Activated CD4-positive, alpha-beta memory T cell treated with anti-CD3 and anti-CD28 coated beads for 36 hours (primary cell): ENCODE data around the gene FADS1. TPM values are rescaled to one million over a fixed set of nuclear protein-coding genes. Genes with fewer than 3 reads are reported as not detected.

Source experiments
- CTCF ChIA-PET: fragments of 350-600 bp; sonication (Branson Sonifier 250); formaldehyde crosslinking; loops from one replicate; lab custom pipeline; 2021; ENCODE audit warnings: antibody characterized with exemption, inconsistent platforms; lab: Charles Lee
- POLR2A ChIA-PET: fragments of 350-600 bp; sonication (Branson Sonifier 250); formaldehyde crosslinking; loops from one replicate; lab custom pipeline; 2021; ENCODE audit warnings: antibody characterized with exemption; lab: Charles Lee
- DNase-seq: peaks from one replicate; pipeline ENCODE4 v3.0.0-alpha.2; 2020
- H3K27ac Mint-ChIP-seq: one replicate; pipeline ENCODE4 v1.8.0; 2021; ENCODE audit warnings: mixed read lengths
- H3K27me3 Mint-ChIP-seq: one replicate; pipeline ENCODE4 v1.8.0; 2021; ENCODE audit warnings: mixed read lengths
- H3K36me3 Mint-ChIP-seq: one replicate; pipeline ENCODE4 v1.8.0; 2021; ENCODE audit warnings: mixed read lengths
- H3K4me1 Mint-ChIP-seq: one replicate; pipeline ENCODE4 v1.8.0; 2021; ENCODE audit warnings: low read depth, mixed read lengths
- H3K4me3 Mint-ChIP-seq: one replicate; pipeline ENCODE4 v1.8.0; 2021; ENCODE audit warnings: mild to moderate bottlenecking, mixed read lengths
- H3K9me3 Mint-ChIP-seq: one replicate; pipeline ENCODE4 v1.8.0; 2021; ENCODE audit warnings: mixed read lengths
- intact Hi-C: fragments of 100-400 bp; cut with micrococcal nuclease; formaldehyde crosslinking; loops from one replicate; pipeline ENCODE4 v1.15.1; 2023
- total RNA-seq, 2 experiments: library from RNA; stranded (reverse); gene quantifications; one replicate each; pipeline ENCODE4 v1.2.3, GENCODE V29; 2021

Gene FADS1
- total RNA-seq, 2 experiments from 2014 or later: 24.9 to 26.5 TPM

DNA sequence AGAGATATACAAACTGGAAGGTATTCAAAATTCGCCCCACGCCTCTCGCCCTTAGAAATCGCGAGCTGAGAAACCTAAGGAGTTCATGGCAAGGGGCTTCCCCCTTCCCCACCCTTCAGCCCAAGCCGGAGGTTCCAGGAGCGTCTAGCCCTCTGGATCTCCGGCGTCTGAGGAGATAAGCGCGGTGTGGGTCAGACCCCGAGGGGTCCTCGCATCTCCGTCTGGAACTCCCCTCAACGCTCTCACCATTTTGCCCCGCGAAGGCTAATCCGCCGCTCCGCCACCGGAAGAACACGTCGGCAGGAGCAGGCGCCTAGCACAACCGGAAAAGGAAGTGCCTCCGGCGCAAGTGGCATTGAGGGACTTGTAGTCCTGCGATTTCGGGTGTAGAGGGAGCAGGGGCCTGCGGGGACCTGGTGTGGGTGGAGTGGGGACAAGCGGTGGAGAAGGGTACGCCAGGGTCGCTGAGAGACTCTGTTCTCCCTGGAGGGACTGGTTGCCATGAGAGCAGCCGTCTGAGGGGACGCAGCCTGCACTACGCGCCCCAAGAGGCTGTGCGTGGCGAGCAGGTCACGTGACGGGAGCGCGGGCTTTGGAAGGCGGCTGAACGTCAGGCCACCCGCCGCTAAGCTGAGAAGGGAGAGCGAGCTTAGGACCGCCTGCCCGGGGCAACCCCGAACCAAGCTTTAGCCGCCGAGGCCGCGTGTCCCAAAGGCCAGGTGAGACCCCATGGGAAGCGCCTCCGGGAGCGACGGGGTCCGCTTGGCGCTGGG is 24.3 kb downstream of the FADS1 start, which contains the start of the genes FEN1 and TMEM258:
TSS of gene FEN1 (plus strand) at position 602 of the 773 bp plus-strand sequence. CDS start 2,451 bp downstream, outside the sequence.
TSS of gene TMEM258 (minus strand) at position 290 of the 773 bp plus-strand sequence. CDS start at position 249, 41 bp downstream.
- POLR2A ChIA-PET: interaction anchor here (0.8 to 4.3 kb wide), 8 partner anchors 10 to 176 kb away, joined by 3 to 26 read pairs (median 6); partner anchors contain the start of genes FADS1, FADS2 and FTH1
- H3K27ac Mint-ChIP-seq: peak within 1 kb of the TSS; percentile 99
- H3K4me3 Mint-ChIP-seq: peak within 1 kb of the TSS; percentile 88
- no peaks in the 10 kb centered on the region for H3K27me3 Mint-ChIP-seq
- peaks cover 47% of the 10 kb centered on the region for H3K4me1 Mint-ChIP-seq
- intact Hi-C loops: loop anchor here (1.0 to 5.0 kb wide), 3 partner anchors 22 to 331 kb away; partner anchors contain the start of gene FADS2
- CTCF ChIA-PET: interaction anchor here (0.6 to 3.0 kb wide), 11 partner anchors 14 to 1787 kb away, joined by 3 to 14 read pairs (median 3); partner anchors contain the start of gene FADS1
- H3K36me3 Mint-ChIP-seq: peaks cover 57% of the 10 kb centered on the region
- peak; percentile 92 for DNase-seq
- no peaks in the 10 kb centered on the region for H3K9me3 Mint-ChIP-seq

- peak overlapping the region; percentile 99 for H3K27ac Mint-ChIP-seq
- peak; percentile 74 for DNase-seq
- intact Hi-C loops: loop anchor here (1.0 to 5.0 kb wide), 3 partner anchors 23 to 331 kb away; partner anchors contain the start of gene FADS2
- peak overlapping the region; percentile 88 for H3K4me3 Mint-ChIP-seq
- no peaks in the 10 kb centered on the region for H3K27me3 Mint-ChIP-seq
- no peaks in the 10 kb centered on the region for H3K9me3 Mint-ChIP-seq
- H3K36me3 Mint-ChIP-seq: peaks cover 54% of the 10 kb centered on the region
- ChIA-PET POLR2A (interaction anchor here (0.8 to 4.3 kb wide), 7 partner anchors 10 to 176 kb away, joined by 3 to 26 read pairs (median 8); partner anchors contain the start of genes FADS1, FADS2 and FTH1), CTCF (interaction anchor here (0.6 to 3.0 kb wide), 7 partner anchors 16 to 1787 kb away, joined by 3 to 14 read pairs (median 5); partner anchors contain the start of gene FADS1)
- peaks cover 42% of the 10 kb centered on the region for H3K4me1 Mint-ChIP-seq
Observed at GRCh38 chr11:61791737-61792309, 25.0 kb downstream of the FADS1 start.

DNA sequence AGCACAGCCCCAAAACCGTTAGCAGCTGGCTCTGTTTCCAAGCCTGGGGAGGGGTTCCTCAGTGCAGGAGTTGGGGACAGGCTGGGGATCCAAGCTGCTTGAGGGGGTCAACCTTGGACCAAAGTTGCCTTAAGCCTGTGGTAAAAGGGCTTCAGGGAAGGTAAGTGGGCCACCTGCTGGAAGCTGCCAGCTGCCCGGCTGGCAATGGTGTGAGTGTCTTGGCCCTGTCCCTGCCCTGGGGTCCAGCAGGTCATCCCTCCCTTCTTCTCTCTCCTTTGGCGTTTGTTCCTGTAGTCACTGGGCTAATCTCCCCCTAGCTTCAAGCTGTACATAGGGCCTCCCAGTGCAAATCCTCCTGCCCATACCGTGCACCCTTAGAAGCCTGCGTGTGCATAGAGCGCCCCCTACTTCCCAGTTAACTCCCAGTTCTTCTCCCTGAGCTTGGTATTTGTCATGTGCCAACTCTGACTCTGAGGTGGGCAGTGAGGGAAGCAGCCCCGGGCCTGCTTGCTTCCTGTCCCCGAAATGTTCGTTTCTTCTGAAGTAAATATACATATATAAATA is 28.8 kb downstream of the FADS1 start:
- Mint-ChIP-seq H3K9me3 (no peaks in the 10 kb centered on the region), H3K4me1 (peaks cover 21% of the 10 kb centered on the region), H3K27me3 (no peaks in the 10 kb centered on the region), H3K27ac (no peak overlapping the region), H3K4me3 (no peak overlapping the region), H3K36me3 (peaks cover 41% of the 10 kb centered on the region)
- peak; percentile 23 for DNase-seq
- ChIA-PET POLR2A (interaction anchor here (0.6 to 1.8 kb wide), 3 partner anchors 8 to 354 kb away, joined by 3 to 4 read pairs (median 3); no protein-coding TSS in a partner anchor), CTCF (interaction anchor here (1.1 to 2.5 kb wide), 6 partner anchors 9 to 55 kb away, joined by 3 to 14 read pairs (median 4); no protein-coding TSS in a partner anchor)
- intact Hi-C loops: no loop called here

DNA sequence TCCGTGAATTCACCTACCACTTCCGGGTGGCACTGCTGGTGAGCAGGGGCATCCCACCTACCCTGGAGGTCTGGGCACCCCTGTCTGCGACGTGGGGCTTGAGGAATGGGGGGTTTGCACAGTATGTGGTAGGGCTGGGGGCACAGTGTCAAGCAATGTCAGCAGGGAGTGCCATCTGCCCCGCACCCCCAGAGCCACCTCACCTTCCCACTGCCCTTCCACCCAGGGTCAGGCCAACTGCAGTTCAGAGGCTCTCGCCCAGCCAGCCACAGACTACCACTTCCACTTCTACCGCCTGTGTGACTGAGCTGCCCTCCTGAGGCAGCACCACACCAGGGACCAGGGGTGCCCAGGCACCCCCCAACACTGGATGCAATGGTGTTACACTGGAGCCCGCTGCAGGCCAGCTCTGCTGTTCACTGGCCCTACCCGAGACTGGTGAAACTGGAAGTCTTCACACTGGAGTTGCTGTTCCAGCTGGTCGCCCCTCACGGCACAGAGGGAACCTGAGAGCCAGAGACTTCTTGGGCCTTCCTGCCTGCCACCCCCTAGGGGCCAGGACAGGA is 30.9 kb downstream of the FADS1 start:
- POLR2A ChIA-PET: no interaction called here
- intact Hi-C loops: no loop called here

DNA sequence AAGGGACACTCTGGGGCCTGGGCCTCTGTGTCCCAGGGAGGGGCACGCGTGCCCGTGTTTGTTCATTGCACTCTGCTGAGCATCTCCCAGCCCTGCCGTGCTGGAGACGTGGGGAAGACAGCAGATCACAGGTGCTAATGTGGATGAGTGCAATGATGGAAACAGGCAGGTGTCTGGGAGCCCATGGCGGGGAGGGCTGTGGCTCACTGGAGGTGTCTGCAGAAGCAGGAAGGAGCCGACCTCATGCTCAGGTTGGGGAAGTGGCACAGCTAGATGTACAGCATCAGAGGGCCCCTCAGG is 32.3 kb downstream of the FADS1 start:
- Mint-ChIP-seq H3K27me3 (no peaks in the 10 kb centered on the region), H3K4me1 (peaks cover 4% of the 10 kb centered on the region), H3K4me3 (no peak overlapping the region), H3K36me3 (peaks cover 26% of the 10 kb centered on the region), H3K27ac (no peak overlapping the region), H3K9me3 (no peaks in the 10 kb centered on the region)
- CTCF ChIA-PET: no interaction called here
- POLR2A ChIA-PET: no interaction called here
- DNase-seq: no peak
- intact Hi-C loops: no loop called here

More for the DNA sequence above, 30.9 kb downstream of the FADS1 start:
- Mint-ChIP-seq H3K27ac (no peak overlapping the region), H3K9me3 (no peaks in the 10 kb centered on the region), H3K27me3 (no peaks in the 10 kb centered on the region), H3K4me3 (no peak overlapping the region), H3K4me1 (peaks cover 14% of the 10 kb centered on the region), H3K36me3 (peaks cover 36% of the 10 kb centered on the region)
- no peak for DNase-seq
- CTCF ChIA-PET: interaction anchor here (2.1 kb wide), 1 partner anchor 11 kb away, joined by 6 read pairs; no protein-coding TSS in a partner anchor

GRCh38 chr11:61783717-61784505 is 32.9 kb downstream of the FADS1 start:
- Mint-ChIP-seq H3K4me1 (peaks cover 3% of the 10 kb centered on the region), H3K27me3 (no peaks in the 10 kb centered on the region), H3K27ac (no peak overlapping the region), H3K36me3 (peaks cover 22% of the 10 kb centered on the region), H3K9me3 (no peaks in the 10 kb centered on the region), H3K4me3 (no peak overlapping the region)
- POLR2A ChIA-PET: interaction anchor here (0.6 kb wide), 1 partner anchor 643 kb away, joined by 3 read pairs; no protein-coding TSS in a partner anchor
- DNase-seq: no peak
- CTCF ChIA-PET: no interaction called here
- intact Hi-C loops: no loop called here

- H3K27me3 Mint-ChIP-seq: no peaks in the 10 kb centered on the region
- H3K4me1 Mint-ChIP-seq: peaks cover 3% of the 10 kb centered on the region
- ChIA-PET POLR2A (interaction anchor here (0.9 kb wide), 1 partner anchor 10 kb away, joined by 4 read pairs; the partner anchor contains the start of genes FEN1 and TMEM258), CTCF (interaction anchor here (0.8 kb wide), 1 partner anchor 117 kb away, joined by 3 read pairs; no protein-coding TSS in a partner anchor)
- H3K27ac Mint-ChIP-seq: no peak overlapping the region
- H3K4me3 Mint-ChIP-seq: no peak overlapping the region
- peaks cover 16% of the 10 kb centered on the region for H3K36me3 Mint-ChIP-seq
- no peak for DNase-seq
- intact Hi-C loops: no loop called here
- no peaks in the 10 kb centered on the region for H3K9me3 Mint-ChIP-seq
Observed at GRCh38 chr11:61782841-61783240, 34.0 kb downstream of the FADS1 start.

- H3K27me3 Mint-ChIP-seq: no peaks in the 10 kb centered on the region
- no peak for DNase-seq
- peaks cover 3% of the 10 kb centered on the region for H3K4me1 Mint-ChIP-seq
- H3K9me3 Mint-ChIP-seq: no peaks in the 10 kb centered on the region
- H3K4me3 Mint-ChIP-seq: no peak overlapping the region
- H3K27ac Mint-ChIP-seq: no peak overlapping the region
- H3K36me3 Mint-ChIP-seq: peaks cover 13% of the 10 kb centered on the region
- ChIA-PET POLR2A (interaction anchor here (0.9 kb wide), 1 partner anchor 11 kb away, joined by 4 read pairs; the partner anchor contains the start of genes FEN1 and TMEM258), CTCF (interaction anchor here (0.8 kb wide), 1 partner anchor 117 kb away, joined by 3 read pairs; no protein-coding TSS in a partner anchor)
- intact Hi-C loops: no loop called here
Observed at GRCh38 chr11:61782299-61782698, 34.5 kb downstream of the FADS1 start.

- intact Hi-C loops: no loop called here
- CTCF ChIA-PET: interaction anchor here (1.3 kb wide), 1 partner anchor 15 kb away, joined by 3 read pairs; no protein-coding TSS in a partner anchor
Observed at GRCh38 chr11:61781585-61781984, 35.2 kb downstream of the FADS1 start.

DNA sequence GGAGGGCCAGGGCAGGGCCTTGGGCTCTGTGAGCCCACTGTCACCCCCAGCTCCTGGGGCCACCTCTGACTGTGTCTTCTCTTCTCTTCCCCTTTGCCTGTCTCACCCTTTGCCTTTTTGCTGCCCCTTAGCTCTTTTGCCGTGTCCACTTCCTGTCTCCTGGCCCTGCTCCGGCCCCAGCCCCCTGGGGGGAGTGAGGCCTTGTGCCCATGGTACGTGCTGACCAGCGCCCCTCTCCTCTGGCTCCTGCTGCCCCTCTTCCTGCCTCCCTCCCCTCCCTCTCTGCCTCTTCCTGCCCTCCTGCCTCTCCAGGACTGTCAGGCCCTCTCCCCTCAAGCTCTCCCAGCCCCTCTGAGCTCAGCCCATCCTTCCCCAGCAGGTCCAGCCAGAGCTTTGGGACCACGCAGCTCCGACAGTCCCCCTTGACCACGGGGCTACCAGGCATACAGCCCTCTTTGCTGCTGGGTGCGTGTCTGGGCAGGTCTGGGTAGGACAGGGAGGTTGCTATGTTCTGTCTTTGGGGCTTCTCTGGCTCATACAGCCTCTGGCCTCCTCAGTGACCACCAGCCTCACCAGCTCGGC is 36.1 kb downstream of the FADS1 start:
- Mint-ChIP-seq H3K4me3 (no peak overlapping the region), H3K36me3 (peaks cover 9% of the 10 kb centered on the region), H3K27me3 (peaks cover 2% of the 10 kb centered on the region), H3K9me3 (no peaks in the 10 kb centered on the region), H3K4me1 (peaks cover 5% of the 10 kb centered on the region), H3K27ac (no peak overlapping the region)
- POLR2A ChIA-PET: interaction anchor here (1.2 kb wide), 1 partner anchor 12 kb away, joined by 3 read pairs; the partner anchor contains the start of genes FEN1 and TMEM258
- no peak for DNase-seq
- intact Hi-C loops: no loop called here
- CTCF ChIA-PET: interaction anchor here (0.8 to 1.5 kb wide), 3 partner anchors 16 to 47 kb away, joined by 3 to 4 read pairs (median 3); no protein-coding TSS in a partner anchor

More at GRCh38 chr11:61781585-61781984, 35.2 kb downstream of the FADS1 start:
- Mint-ChIP-seq H3K4me3 (no peak overlapping the region), H3K4me1 (peaks cover 4% of the 10 kb centered on the region), H3K9me3 (no peaks in the 10 kb centered on the region), H3K36me3 (peaks cover 12% of the 10 kb centered on the region), H3K27ac (no peak overlapping the region), H3K27me3 (peaks cover under 1% of the 10 kb centered on the region)
- DNase-seq: no peak
- POLR2A ChIA-PET: no interaction called here
